Measurements from ENCODE around the gene DOCK7.
"Not testable (repeated sequence)": the region's sequence is repeated elsewhere in the genome, so short reads cannot be mapped to it uniquely, and the experiment has no call there.

Gene DOCK7

GRCh38 chr1:62628506-62628905 lies 59.7 kb downstream of the DOCK7 start:
- intact Hi-C loops (cut with DNase I): no loop called here
- DNase-seq: no peak

DNA sequence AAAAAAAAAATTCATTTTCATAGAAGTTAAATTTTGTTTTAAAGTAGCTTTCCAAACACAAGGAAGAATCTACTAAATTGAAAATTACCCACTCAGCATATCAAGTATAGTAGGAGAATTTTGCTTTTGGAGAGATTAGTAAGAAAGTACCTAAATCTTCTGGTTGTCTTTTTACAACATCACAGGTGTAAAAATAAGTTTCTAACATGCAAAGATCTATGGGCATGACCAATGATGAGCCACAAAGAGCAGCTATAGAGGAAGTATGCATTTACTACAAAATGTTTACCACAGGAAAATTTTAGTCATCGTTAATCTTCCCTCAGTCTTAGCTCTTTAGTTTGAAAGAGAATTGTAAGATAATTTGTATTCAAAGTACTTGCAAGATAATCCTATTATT lies 62.8 kb downstream of the DOCK7 start:
- DNase-seq: no peak
- intact Hi-C loops (cut with DNase I): no loop called here

DNA sequence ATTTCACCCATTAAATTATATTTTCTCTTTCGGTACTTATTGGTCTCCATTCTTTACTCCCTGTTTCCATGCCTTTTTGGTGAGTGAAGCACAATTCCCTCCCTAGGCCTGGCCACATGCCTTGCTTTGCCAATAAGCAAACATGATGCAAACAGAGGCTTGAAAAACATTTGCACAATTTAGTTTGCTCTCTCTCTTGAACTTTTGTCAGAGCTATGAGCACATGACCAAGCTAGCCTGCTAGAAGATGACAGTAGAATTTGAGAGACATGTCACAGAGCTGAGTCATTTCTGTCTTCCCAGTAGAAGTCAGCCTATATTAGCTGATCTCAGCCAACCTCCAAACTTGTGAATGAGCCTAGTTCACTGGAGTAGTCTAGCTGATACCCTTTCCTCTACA lies 66.3 kb downstream of the DOCK7 start:
- no peak for DNase-seq
- intact Hi-C loops (cut with DNase I): no loop called here

DNA sequence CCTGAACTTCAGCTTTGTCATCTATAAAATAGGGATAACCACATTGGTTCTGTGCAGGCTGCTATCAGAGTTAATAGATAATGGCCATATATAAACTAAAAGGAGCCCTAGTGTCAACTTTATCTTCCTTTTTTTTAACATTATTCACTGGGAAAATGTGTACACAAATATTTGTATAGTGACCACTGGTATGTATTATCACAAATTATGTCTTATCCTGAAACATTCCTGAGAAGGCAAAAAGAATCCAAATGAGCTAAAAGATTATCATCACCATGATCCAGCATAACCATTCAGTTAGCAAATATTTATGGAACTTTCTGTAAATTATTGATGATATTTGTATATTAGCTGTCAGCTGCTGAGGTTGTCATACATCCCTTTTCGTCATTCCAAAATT lies 74.3 kb downstream of the DOCK7 start:
- no peak for DNase-seq
- intact Hi-C loops (cut with DNase I): no loop called here

DNA sequence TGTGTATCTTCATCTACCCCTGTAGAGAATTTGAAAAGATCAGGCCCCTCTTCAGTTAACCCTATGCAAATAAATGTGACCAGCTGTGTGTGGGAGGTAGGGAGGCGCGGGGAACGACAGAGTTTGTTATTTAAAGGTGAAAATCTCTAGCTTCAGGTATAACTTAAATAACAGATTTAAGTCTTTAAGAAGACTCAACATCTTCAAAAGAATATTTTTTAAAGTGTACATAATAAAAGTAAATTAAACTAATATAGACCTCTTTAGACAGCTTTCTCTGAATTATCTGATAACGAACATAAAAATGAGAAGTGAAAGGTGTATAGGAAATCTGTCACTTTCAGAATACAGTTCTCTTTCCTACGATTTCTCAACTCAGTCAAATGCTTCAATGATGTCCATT lies 74.9 kb downstream of the DOCK7 start:
- DNase-seq: no peak
- intact Hi-C loops (cut with DNase I): no loop called here

DNA sequence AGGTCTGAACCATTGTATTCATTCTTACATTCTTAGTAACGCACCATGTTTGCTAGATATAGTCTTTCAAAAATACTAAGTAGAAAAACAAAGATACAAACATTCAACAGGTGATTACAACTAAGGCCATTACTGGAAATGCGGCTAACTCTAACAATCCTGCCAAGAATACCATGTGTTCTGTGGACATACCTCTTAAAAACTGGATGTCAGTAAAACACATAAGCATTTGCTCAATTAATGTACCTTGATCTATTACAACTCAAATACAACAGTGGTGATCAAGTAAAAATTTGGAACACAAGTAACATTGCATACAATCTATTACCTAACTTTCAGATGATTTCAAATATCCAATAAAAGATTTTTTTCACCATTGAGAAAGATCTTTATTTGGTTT lies 75.4 kb downstream of the DOCK7 start:
- no peak for DNase-seq
- intact Hi-C loops (cut with DNase I): no loop called here

GRCh38 chr1:62610588-62610987 lies 77.6 kb downstream of the DOCK7 start:
- DNase-seq; intact Hi-C loops (cut with DNase I): not testable (repeated sequence)

DNA sequence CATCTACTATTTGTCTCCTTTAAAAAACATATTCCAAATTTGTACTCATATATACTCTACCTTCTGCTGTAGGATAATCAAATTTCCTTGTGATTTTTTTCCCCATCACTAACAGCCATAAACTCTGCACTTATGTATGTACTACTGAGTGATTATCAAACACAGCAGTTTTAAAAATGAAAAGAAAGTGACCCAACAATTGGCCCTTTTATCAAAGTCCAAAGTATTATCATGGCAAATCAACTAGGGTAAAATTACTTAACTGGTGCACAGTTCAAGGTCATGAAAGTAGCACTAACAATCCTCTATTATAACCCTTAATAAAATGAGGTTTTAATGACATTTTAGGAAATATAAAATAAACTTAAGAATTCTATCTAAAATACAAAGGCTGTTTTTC lies 79.3 kb downstream of the DOCK7 start:
- DNase-seq: no peak
- intact Hi-C loops (cut with DNase I): no loop called here

DNA sequence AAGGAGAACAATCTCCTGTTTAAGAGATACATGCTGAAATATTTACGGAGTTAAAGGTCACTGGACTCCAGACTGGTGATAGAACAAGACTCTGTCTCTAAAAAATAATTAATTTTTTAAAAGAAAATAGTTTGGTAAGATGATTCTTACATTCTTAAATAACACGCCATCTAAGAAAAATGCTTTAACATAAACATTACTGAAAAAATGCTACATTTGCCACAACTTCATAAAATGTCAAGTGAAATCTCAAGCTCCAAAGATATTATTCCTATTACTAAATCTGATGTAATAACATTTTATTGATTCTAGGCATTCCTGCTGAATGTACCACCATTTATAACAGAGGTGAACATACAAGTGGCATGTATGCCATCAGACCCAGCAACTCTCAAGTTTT lies 86.7 kb downstream of the DOCK7 start:
- no peak for DNase-seq
- intact Hi-C loops (cut with DNase I): no loop called here

GRCh38 chr1:62599044-62599443 lies 89.1 kb downstream of the DOCK7 start:
- intact Hi-C loops (cut with DNase I): no loop called here
- no peak for DNase-seq

- intact Hi-C loops (cut with DNase I): no loop called here
These were observed 90.9 kb downstream of the DOCK7 start, which contains the start of gene ANGPTL3 for GRCh38 chr1:62597281-62597680. TSS of gene ANGPTL3 (plus strand) at chr1:62597520. CDS start at chr1:62597567, 47 bp downstream.

GRCh38 chr1:62595647-62596046 lies 92.5 kb downstream of the DOCK7 start:
- intact Hi-C loops (cut with DNase I): no loop called here
- DNase-seq: no peak

More at GRCh38 chr1:62597281-62597680, 90.9 kb downstream of the DOCK7 start, which contains the start of gene ANGPTL3:
- DNase-seq: no peak

- intact Hi-C loops (cut with DNase I): no loop called here
- no peak for DNase-seq
These were observed 94.3 kb downstream of the DOCK7 start for GRCh38 chr1:62593825-62594394.

- intact Hi-C loops (cut with DNase I): no loop called here
- DNase-seq: no peak
These were observed 97.2 kb downstream of the DOCK7 start for GRCh38 chr1:62590970-62591368.

DNA sequence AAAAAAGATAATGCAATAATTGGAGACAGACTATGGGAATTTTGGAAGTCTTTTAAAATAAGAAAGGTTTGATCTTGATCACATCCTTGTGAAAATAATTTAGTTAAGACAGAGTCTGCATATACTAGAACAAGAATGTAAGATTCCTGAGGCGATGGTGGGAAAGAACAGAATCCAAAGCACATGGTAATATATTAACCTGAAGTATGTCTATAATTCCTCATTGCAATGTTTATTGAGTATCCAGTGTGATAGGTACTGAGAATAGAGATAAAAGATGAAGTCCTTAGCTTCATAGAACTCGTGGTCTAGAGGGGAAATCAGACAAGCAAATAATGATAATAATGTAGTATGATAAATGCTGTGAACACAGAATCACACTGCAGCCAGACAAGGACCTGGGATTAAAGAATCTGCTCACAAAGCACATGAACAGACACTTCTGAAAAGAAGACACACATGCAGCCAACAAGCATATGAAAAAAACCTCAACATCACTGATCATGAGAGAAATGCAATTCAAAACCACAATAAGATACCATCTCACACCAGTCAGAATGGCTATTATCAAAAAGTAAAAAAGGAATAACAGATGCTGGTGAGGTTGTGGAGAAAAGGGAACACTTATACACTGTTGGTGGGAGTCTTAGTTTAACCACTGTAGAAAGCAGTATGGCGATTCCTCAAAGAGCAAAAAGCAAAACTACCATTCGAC lies 97.8 kb downstream of the DOCK7 start:
- DNase-seq: no peak
- intact Hi-C loops (cut with DNase I): no loop called here

DNA sequence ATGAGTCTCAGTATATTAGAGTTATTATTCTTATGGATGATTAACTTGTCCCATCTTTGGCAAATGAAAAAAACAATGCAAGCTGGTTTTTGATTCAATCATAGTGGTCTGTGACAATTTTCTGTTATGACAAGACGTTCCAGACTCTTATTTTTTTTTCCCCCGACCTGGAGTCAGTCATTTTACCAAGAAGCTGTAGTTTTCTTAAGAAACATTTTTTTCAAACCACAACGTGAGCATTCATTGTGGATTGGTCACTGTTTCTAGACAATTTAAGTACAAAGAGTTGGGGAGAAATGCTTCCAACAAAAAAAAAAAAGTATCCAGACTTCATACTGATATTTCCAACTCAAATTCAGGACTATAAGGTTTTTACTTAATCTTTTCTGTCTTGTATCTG lies 98.9 kb downstream of the DOCK7 start:
- intact Hi-C loops (cut with DNase I): no loop called here

GRCh38 chr1:62588000-62588399 lies 100.2 kb downstream of the DOCK7 start:
- intact Hi-C loops (cut with DNase I): no loop called here
- no peak for DNase-seq

More for the DNA sequence above, 98.9 kb downstream of the DOCK7 start:
- no peak for DNase-seq

DNA sequence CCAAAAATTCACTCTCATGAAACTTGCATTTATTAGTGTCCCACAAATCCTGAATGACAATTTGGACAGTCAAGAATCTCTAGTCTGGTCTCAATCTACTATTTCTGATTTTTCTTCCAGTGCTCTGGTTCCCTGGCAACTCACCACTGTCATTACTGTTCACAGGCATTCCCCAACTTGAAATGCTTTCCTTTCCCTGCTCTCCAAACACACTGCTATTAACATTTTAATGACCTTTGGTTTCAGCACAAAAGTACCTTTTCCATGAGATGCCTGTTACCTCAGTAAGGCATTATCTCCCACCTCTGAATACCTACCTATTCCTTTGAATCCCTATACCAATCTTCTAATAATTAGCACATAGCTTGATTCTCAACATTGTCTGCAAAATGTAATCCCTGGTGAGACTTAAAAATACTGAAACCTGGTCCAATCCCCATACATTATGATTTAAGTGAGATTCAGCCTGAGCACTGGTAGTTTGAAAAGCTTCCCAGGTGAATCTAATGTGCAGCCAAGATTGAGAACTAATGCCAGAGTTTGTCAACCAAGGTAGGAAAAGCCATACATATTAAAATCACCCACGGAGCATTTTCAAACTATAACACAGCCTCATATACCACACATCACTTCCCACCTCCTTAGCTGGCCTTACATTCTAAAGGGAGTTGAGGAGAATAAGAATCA lies 102.6 kb downstream of the DOCK7 start:
- DNase-seq: no peak

GRCh38 chr1:62573675-62574074 lies 114.5 kb downstream of the DOCK7 start:
- DNase-seq: no peak
- intact Hi-C loops (cut with DNase I): no loop called here

More for the DNA sequence above, 102.6 kb downstream of the DOCK7 start:
- intact Hi-C loops (cut with DNase I): no loop called here

- no peak for DNase-seq
- intact Hi-C loops (cut with DNase I): no loop called here
These were observed 115.7 kb downstream of the DOCK7 start for GRCh38 chr1:62572476-62572875.

DNA sequence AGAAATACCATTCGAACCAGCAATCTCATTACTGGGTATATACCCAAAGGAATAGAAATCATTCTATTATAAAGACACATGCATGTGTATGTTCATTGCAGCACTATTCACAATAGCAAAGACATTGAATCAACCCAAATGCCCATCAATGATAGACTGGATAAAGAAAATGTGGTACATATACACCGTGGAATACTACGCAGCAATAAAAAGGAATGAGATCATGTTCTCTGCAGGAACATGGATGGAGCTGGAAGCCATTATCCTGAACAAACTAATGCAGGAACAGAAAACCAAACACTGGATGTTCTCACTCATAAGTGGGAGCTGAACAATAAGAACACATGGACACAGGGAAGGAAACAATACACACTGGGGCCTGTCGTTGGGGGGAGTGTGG lies 116.7 kb downstream of the DOCK7 start:
- DNase-seq; intact Hi-C loops (cut with DNase I): not testable (repeated sequence)

GRCh38 chr1:62567926-62568325 lies 120.3 kb downstream of the DOCK7 start:
- DNase-seq: not testable (repeated sequence)

More at GRCh38 chr1:62567926-62568325, 120.3 kb downstream of the DOCK7 start:
- intact Hi-C loops (cut with DNase I): not testable (repeated sequence)

All from posterior cingulate gyrus (tissue), 11 donors.